ENCODE results near the gene PMEL. TPM values are rescaled to one million over a fixed set of nuclear protein-coding genes. Genes with fewer than 3 reads are reported as not detected.

The PMEL gene
- total and polyA plus RNA-seq, 4 donors = 1.1 to 4.5 (median 2.4) TPM

DNA sequence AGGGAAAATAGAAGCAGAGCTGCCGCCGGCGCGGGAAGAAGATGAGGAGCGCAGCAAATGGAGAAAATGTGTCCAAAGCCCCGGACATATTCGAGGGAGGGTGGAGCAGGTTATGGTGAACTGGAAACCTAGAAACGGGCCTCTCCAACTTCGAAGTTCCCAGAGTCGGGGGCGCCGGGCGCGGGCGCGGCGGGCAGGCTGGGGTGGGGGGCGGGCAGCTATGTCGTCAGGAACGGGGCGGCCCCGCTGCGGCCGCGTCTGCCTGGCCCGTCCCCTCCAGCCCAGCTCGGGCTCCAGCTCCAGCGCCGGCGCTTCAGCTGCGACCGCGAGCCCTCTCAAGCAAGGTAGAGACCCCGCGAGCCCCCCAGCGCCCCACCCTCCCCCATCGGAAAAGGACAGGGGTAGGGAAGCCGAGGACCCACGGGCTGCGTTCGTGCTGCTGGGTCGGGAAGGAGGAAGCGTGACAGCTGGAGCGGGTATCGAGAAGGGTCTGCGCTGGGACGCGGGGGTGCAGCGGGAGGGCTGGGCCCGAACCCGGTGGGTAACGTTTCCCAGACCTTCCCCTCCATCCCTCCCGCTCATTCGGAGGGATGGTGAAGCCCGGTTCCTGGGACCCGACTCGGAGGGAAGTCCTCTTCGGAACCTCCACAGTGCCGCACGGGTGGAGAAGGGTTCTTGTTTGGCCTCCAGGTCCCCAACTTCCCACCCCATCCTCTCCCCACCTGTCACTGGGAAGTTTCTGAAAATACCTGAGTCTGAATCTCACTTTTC lies 33.9 kb downstream of the PMEL start:
- no peaks in the 10 kb centered on the region for H3K27me3 ChIP-seq (ENCODE audit: control insufficient read depth in 4 of 4, insufficient read depth in 4 of 4, low read length in 3 of 4)
- H3K4me1 ChIP-seq (ENCODE audit: control insufficient read depth in 4 of 4, insufficient read depth in 4 of 4, low read length in 3 of 4) = peaks cover 4 to 20% (median 10%) of the 10 kb centered on the region in 4 donors
- DNase-seq (ENCODE audit: low spot score) = peak; percentile 64
- H3K27ac ChIP-seq (ENCODE audit: low read depth in 1 of 2, low read length in 2 of 2) = peak overlapping the region; percentile 6 to 71
- H3K9me3 ChIP-seq (ENCODE audit: control insufficient read depth in 4 of 4, low read length in 3 of 4) = no peaks in the 10 kb centered on the region
- 2% methylated on average over 60 of the region's 60 CpGs for WGBS
- peak overlapping the region in 1 of 2 donors; percentile 33 for H3K9ac ChIP-seq (ENCODE audit: low read depth in 1 of 2, low read length in 2 of 2)
- no peaks in the 10 kb centered on the region for H3K36me3 ChIP-seq (ENCODE audit: control insufficient read depth in 4 of 4, insufficient read depth in 3 of 4, low read depth in 1 of 4, low read length in 3 of 4)
- TF ChIP-seq CTCF (IDR thresholded peaks at IDR 0.05; ENCODE audit: low read depth, low read length, missing input control) (no peak), RAD21 (IDR thresholded peaks at IDR 0.05) (no peak), YY1 (IDR thresholded peaks at IDR 0.05) (no peak), REST (IDR thresholded peaks at IDR 0.05) (no peak), FOXA2 (IDR thresholded peaks at IDR 0.05) (no peak), EGR1 (IDR thresholded peaks at IDR 0.05; ENCODE audit: low read depth in 2 of 2) (no peak), HNF4G (IDR thresholded peaks at IDR 0.05) (no peak), NR2F2 (IDR thresholded peaks at IDR 0.05) (no peak), TAF1 (conservative IDR thresholded peaks at IDR 0.05) (no peak), SP1 (IDR thresholded peaks at IDR 0.05) (no peak), JUND (IDR thresholded peaks at IDR 0.05) (no peak), HNF4A (conservative IDR thresholded peaks at IDR 0.05) (no peak), FOXA1 (IDR thresholded peaks at IDR 0.05) (no peak)
- TF ChIP-seq, protein P1, sequence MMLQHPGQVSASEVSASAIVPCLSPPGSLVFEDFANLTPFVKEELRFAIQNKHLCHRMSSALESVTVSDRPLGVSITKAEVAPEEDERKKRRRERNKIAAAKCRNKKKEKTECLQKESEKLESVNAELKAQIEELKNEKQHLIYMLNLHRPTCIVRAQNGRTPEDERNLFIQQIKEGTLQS (IDR thresholded peaks at IDR 0.05) = no peak
- H3K4me3 ChIP-seq (ENCODE audit: low read depth in 1 of 3, low read length in 3 of 3) = peak overlapping the region; percentile 36 to 68 (median 58)

- H3K27me3 ChIP-seq (ENCODE audit: control insufficient read depth in 4 of 4, insufficient read depth in 4 of 4, low read length in 3 of 4) = no peaks in the 10 kb centered on the region
- no peak for DNase-seq (ENCODE audit: low spot score)
- peak overlapping the region; percentile 36 to 68 (median 58) for H3K4me3 ChIP-seq (ENCODE audit: low read depth in 1 of 3, low read length in 3 of 3)
- no peaks in the 10 kb centered on the region for H3K36me3 ChIP-seq (ENCODE audit: control insufficient read depth in 4 of 4, insufficient read depth in 3 of 4, low read depth in 1 of 4, low read length in 3 of 4)
- H3K9ac ChIP-seq (ENCODE audit: low read depth in 1 of 2, low read length in 2 of 2) = peak overlapping the region; percentile 19 to 67
- 17% methylated on average over 10 of the region's 10 CpGs for WGBS
- peak overlapping the region; percentile 6 to 71 for H3K27ac ChIP-seq (ENCODE audit: low read depth in 1 of 2, low read length in 2 of 2)
- H3K9me3 ChIP-seq (ENCODE audit: control insufficient read depth in 4 of 4, low read length in 3 of 4) = no peaks in the 10 kb centered on the region
- H3K4me1 ChIP-seq (ENCODE audit: control insufficient read depth in 4 of 4, insufficient read depth in 4 of 4, low read length in 3 of 4) = peaks cover 4 to 23% (median 13%) of the 10 kb centered on the region in 4 donors
- TF ChIP-seq CTCF (IDR thresholded peaks at IDR 0.05; ENCODE audit: low read depth, low read length, missing input control) (no peak), FOXA2 (IDR thresholded peaks at IDR 0.05) (no peak), HNF4A (conservative IDR thresholded peaks at IDR 0.05) (no peak), HNF4G (IDR thresholded peaks at IDR 0.05) (no peak), REST (IDR thresholded peaks at IDR 0.05) (no peak), ZBTB33 (IDR thresholded peaks at IDR 0.05) (no peak), GABPA (IDR thresholded peaks at IDR 0.05 in 1 of 2, conservative IDR thresholded peaks at IDR 0.05 in 1 of 2) (no peak), EGR1 (IDR thresholded peaks at IDR 0.05; ENCODE audit: low read depth in 2 of 2) (no peak)
- TF ChIP-seq, protein P1 (IDR thresholded peaks at IDR 0.05) = no peak
These were observed 34.5 kb downstream of the PMEL start for GRCh38 chr12:55931317-55931779.

All from liver (tissue), 9 donors.